H1 (cell line): Measurements from ENCODE around the gene MYNN. TPM values are rescaled to one million over a fixed set of nuclear protein-coding genes. Genes with fewer than 3 reads are reported as not detected.

Experiments used
- CTCF ChIA-PET: fragments of 300-600 bp; sonication (Branson Sonifier 250); formaldehyde crosslinking; loops from one replicate; lab custom pipeline; 2021; ENCODE audit not compliant: partially characterized antibody; lab: Charles Lee
- POLR2A ChIA-PET: fragments of 300-600 bp; sonication (Branson Sonifier 250); formaldehyde crosslinking; loops from one replicate; lab custom pipeline; 2021; ENCODE audit warnings: inconsistent platforms; ENCODE audit not compliant: partially characterized antibody; lab: Charles Lee
- DNase-seq, 2 experiments: peaks; one replicate each; pipeline versions ENCODE4 v3.0.0 to v3.0.0-alpha.2; 2010 to 2022; ENCODE audit warnings: low spot score in 2 of 2, low read depth in 1 of 2, mixed read lengths in 1 of 2
- FAIRE-seq: peaks from 2 replicates; lab custom pipeline; 2011; peaks lifted over from hg19 to GRCh38; lab: Jason Lieb, UNC
- H2AFZ ChIP-seq: 2 replicates; pipeline ENCODE4 v1.8.1; 2012; ENCODE audit warnings: low read length, inconsistent platforms
- H2AK5ac ChIP-seq: 2 replicates; pipeline ENCODE4 v1.6.1; 2013; ENCODE audit warnings: low read depth, low read length
- H2BK120ac ChIP-seq: replicated peaks from 2 replicates; pipeline ENCODE3; 2013; ENCODE audit warnings: low read depth, low read length, inconsistent platforms
- H2BK12ac ChIP-seq: 2 replicates; pipeline ENCODE4 v1.6.1; 2013; ENCODE audit warnings: low read depth, low read length
- H2BK15ac ChIP-seq: 2 replicates; pipeline ENCODE4 v1.6.1; 2013; ENCODE audit warnings: low read length
- H2BK20ac ChIP-seq: 2 replicates; pipeline ENCODE4 v1.6.1; 2013; ENCODE audit warnings: low read length
- H2BK5ac ChIP-seq: 2 replicates; pipeline ENCODE4 v1.6.1; 2013; ENCODE audit warnings: low read depth, low read length
- H3K14ac ChIP-seq: 2 replicates; pipeline ENCODE4 v1.6.1; 2013; ENCODE audit warnings: inconsistent platforms; ENCODE audit not compliant: insufficient read length
- H3K18ac ChIP-seq: 2 replicates; pipeline ENCODE4 v1.6.1; 2013; ENCODE audit warnings: low read length; ENCODE audit errors: extremely low read depth
- H3K23ac ChIP-seq: 2 replicates; pipeline ENCODE4 v1.6.1; 2013; ENCODE audit warnings: inconsistent platforms; ENCODE audit not compliant: insufficient read length
- H3K23me2 ChIP-seq: 2 replicates; pipeline ENCODE4 v1.6.1; 2013; ENCODE audit warnings: low read depth, low read length
- H3K27ac ChIP-seq: 2 replicates; pipeline ENCODE4 v1.6.1; 2011; ENCODE audit warnings: low read depth, low read length, inconsistent platforms
- H3K27me3 ChIP-seq, 4 experiments: replicated peaks in 1 of 4; 1 replicate in 1 of 4; 2 replicates in 3 of 4; pipeline versions ENCODE4 v1.6.1 to v1.8.1; 2011 to 2013; ENCODE audit warnings: low read length in 3 of 4, mild to moderate bottlenecking in 3 of 4, inconsistent platforms in 2 of 4, mixed read lengths in 2 of 4, moderate library complexity in 1 of 4; ENCODE audit not compliant: control insufficient read depth in 3 of 4, insufficient read depth in 3 of 4; ENCODE audit errors: extremely low read depth in 1 of 4
- H3K36me3 ChIP-seq, 4 experiments: 2 replicates each; pipeline versions ENCODE4 v1.6.1 to v1.8.1; 2011 to 2013; ENCODE audit warnings: mild to moderate bottlenecking in 4 of 4, low read length in 3 of 4, moderate library complexity in 2 of 4, control low read depth in 1 of 4, inconsistent platforms in 1 of 4; ENCODE audit not compliant: insufficient read depth in 4 of 4, control insufficient read depth in 2 of 4
- H3K4ac ChIP-seq: replicated peaks from 2 replicates; pipeline ENCODE3; 2013; ENCODE audit warnings: low read length, low read depth, mixed read lengths, inconsistent platforms; ENCODE audit not compliant: insufficient read length
- H3K4me1 ChIP-seq, 4 experiments: replicated peaks in 1 of 4; 1 replicate in 1 of 4; 2 replicates in 3 of 4; pipeline versions ENCODE4 v1.6.1 to v1.8.1; 2011 to 2013; ENCODE audit warnings: low read length in 3 of 4, inconsistent platforms in 2 of 4, mixed read lengths in 1 of 4; ENCODE audit not compliant: insufficient read depth in 4 of 4, control insufficient read depth in 3 of 4
- H3K4me2 ChIP-seq, 2 experiments: 2 replicates each; pipeline versions ENCODE4 v1.6.1 to v1.8.1; 2011 to 2013; ENCODE audit warnings: low read depth in 2 of 2, low read length in 2 of 2, control low read depth in 1 of 2, inconsistent platforms in 1 of 2, mild to moderate bottlenecking in 1 of 2; ENCODE audit not compliant: insufficient read depth in 1 of 2
- H3K4me3 ChIP-seq, 4 experiments: fragments of 200-600, 300-600 bp in 1 of 4; sonication (generic), shearing (Covaris generic), sonication (Bioruptor Twin) in 1 of 4; 2 replicates each; pipeline versions ENCODE4 v1.5.1 to v1.8.1; 2011 to 2016; ENCODE audit warnings: low read length in 4 of 4, low read depth in 3 of 4, control low read depth in 2 of 4, inconsistent platforms in 2 of 4, mild to moderate bottlenecking in 2 of 4, mixed read lengths in 1 of 4, moderate library complexity in 1 of 4; ENCODE audit not compliant: insufficient read depth in 2 of 4; ENCODE audit errors: extremely low read depth in 1 of 4
- H3K56ac ChIP-seq: replicated peaks from 2 replicates; pipeline ENCODE3; 2013; ENCODE audit warnings: low read depth, mild to moderate bottlenecking, mixed read lengths, low read length, inconsistent platforms; ENCODE audit not compliant: insufficient read length
- H3K79me1 ChIP-seq: 2 replicates; pipeline ENCODE4 v1.6.1; 2013; ENCODE audit warnings: low read depth, low read length, control low read depth
- H3K79me2 ChIP-seq, 2 experiments: 2 replicates each; pipeline versions ENCODE4 v1.6.1 to v1.8.1; 2012 to 2013; ENCODE audit warnings: low read length in 2 of 2, mild to moderate bottlenecking in 2 of 2, inconsistent platforms in 1 of 2; ENCODE audit not compliant: insufficient read depth in 2 of 2, control insufficient read depth in 1 of 2
- H3K9ac ChIP-seq, 4 experiments: replicated peaks in 1 of 4; 1 replicate in 1 of 4; 2 replicates in 3 of 4; pipeline versions ENCODE4 v1.6.1 to v1.8.1; 2011 to 2013; ENCODE audit warnings: low read depth in 3 of 4, low read length in 3 of 4, control low read depth in 2 of 4, mild to moderate bottlenecking in 2 of 4, moderate library complexity in 2 of 4, inconsistent platforms in 1 of 4; ENCODE audit errors: extremely low read depth in 1 of 4
- H3K9me3 ChIP-seq, 2 experiments: 2 replicates each; pipeline versions ENCODE4 v1.6.1 to v1.8.1; 2012 to 2013; ENCODE audit warnings: mild to moderate bottlenecking in 2 of 2, moderate library complexity in 2 of 2, control low read depth in 1 of 2, inconsistent platforms in 1 of 2, low read depth in 1 of 2, low read length in 1 of 2, mixed read lengths in 1 of 2; ENCODE audit not compliant: insufficient read depth in 2 of 2
- H4K20me1 ChIP-seq, 2 experiments: replicated peaks in 1 of 2; 2 replicates each; pipeline versions ENCODE3 to v1.8.1; 2011 to 2013; ENCODE audit warnings: inconsistent platforms in 2 of 2, low read length in 2 of 2, mild to moderate bottlenecking in 1 of 2; ENCODE audit not compliant: insufficient read depth in 2 of 2, control insufficient read depth in 1 of 2
- H4K5ac ChIP-seq: 2 replicates; pipeline ENCODE4 v1.6.1; 2013; ENCODE audit warnings: low read length, low read depth, mixed read lengths, inconsistent platforms; ENCODE audit not compliant: insufficient read length
- H4K8ac ChIP-seq: 2 replicates; pipeline ENCODE4 v1.8.0; 2013; ENCODE audit warnings: mild to moderate bottlenecking, moderate library complexity, low read length, inconsistent platforms; ENCODE audit not compliant: insufficient read depth; ENCODE audit errors: extremely low read depth
- H4K91ac ChIP-seq: replicated peaks from 2 replicates; pipeline ENCODE3; 2013; ENCODE audit warnings: low read length, mixed read lengths, inconsistent platforms; ENCODE audit not compliant: insufficient read length
- ASH2L ChIP-seq: fragments of 200-600, 300-600 bp; sonication (generic); IDR thresholded peaks from one replicate; pipeline ENCODE4 v1.7.1; 2017; ENCODE audit warnings: low read length
- BRCA1 ChIP-seq: IDR thresholded peaks from 2 replicates; pipeline ENCODE4 v1.6.1; 2012; ENCODE audit warnings: low read depth, low read length, improper control_type of control experiment
- CTBP2 ChIP-seq: IDR thresholded peaks from 2 replicates; pipeline ENCODE4 v1.7.0; 2011; ENCODE audit warnings: borderline replicate concordance, mild to moderate bottlenecking, moderate library complexity, mixed read lengths, low read length; ENCODE audit not compliant: insufficient read depth, insufficient read length
- EGR1 ChIP-seq: IDR thresholded peaks from 2 replicates; pipeline ENCODE4 v1.6.1; 2011; ENCODE audit warnings: low read depth, low read length, borderline replicate concordance
- GABPA ChIP-seq: IDR thresholded peaks from 2 replicates; pipeline ENCODE4 v1.6.1; 2011; ENCODE audit warnings: mild to moderate bottlenecking, low read length, moderate library complexity, borderline replicate concordance; ENCODE audit not compliant: insufficient read depth
- MAFK ChIP-seq: IDR thresholded peaks from 2 replicates; pipeline ENCODE4 v1.6.1; 2012; ENCODE audit warnings: low read depth, mild to moderate bottlenecking, improper control_type of control experiment, low read length
- PHF8 ChIP-seq: fragments of 200-600 bp; sonication (generic); conservative IDR thresholded peaks from 2 replicates; pipeline ENCODE4 v1.7.1; 2012; ENCODE audit warnings: low read depth, mild to moderate bottlenecking, inconsistent platforms, low read length, moderate library complexity
- POLR2A ChIP-seq, 2 experiments: IDR thresholded peaks; 1 replicate in 1 of 2; 2 replicates in 1 of 2; pipeline ENCODE4 v1.6.1; 2011; ENCODE audit warnings: low read depth in 2 of 2, low read length in 2 of 2, mild to moderate bottlenecking in 2 of 2; ENCODE audit errors: control extremely low read depth in 1 of 2
- RNF2 ChIP-seq: fragments of 200-900, 300-1000 bp; sonication (generic); IDR thresholded peaks from 2 replicates; pipeline ENCODE4 v1.7.1; 2016; ENCODE audit warnings: borderline replicate concordance, low read depth, mild to moderate bottlenecking, antibody characterized with exemption, low read length; ENCODE audit not compliant: poor library complexity, severe bottlenecking; ENCODE audit errors: missing control alignments
- SAP30 ChIP-seq: fragments of 300-600 bp; sonication (generic); IDR thresholded peaks from 2 replicates; pipeline ENCODE4 v1.7.1; 2012; ENCODE audit warnings: low read length, moderate library complexity, mild to moderate bottlenecking, inconsistent platforms; ENCODE audit not compliant: insufficient read depth, insufficient replicate concordance
- SRF ChIP-seq: IDR thresholded peaks from 2 replicates; pipeline ENCODE4 v1.6.1; 2011; ENCODE audit warnings: mild to moderate bottlenecking, low read depth, low read length, moderate library complexity
- TBP ChIP-seq: IDR thresholded peaks from 2 replicates; pipeline ENCODE4 v1.6.1; 2011; ENCODE audit warnings: low read depth, low read length, improper control_type of control experiment
- WGBS, 2 experiments: shearing (Covaris generic) in 1 of 2; methylation state at CpG; one replicate each; pipeline versions ENCODE4 v1.1.6 to v1.1.7; 2013 to 2015; ENCODE audit warnings: low lambda C conversion rate in 2 of 2, mixed read lengths in 2 of 2, inconsistent platforms in 1 of 2, low coverage in 1 of 2, missing lambda C conversion rate in 1 of 2; ENCODE audit not compliant: insufficient replicate concordance in 2 of 2, insufficient coverage in 1 of 2, insufficient read length in 1 of 2; ENCODE audit errors: extremely low coverage in 1 of 2, missing lambda C conversion rate in 1 of 2; 5-methylcytosine and 5-hydroxymethylcytosine counted together
- polyA plus RNA-seq, 7 experiments: library from polyadenylated mRNA; depleted of rRNA in 3 of 7; stranded (reverse) in 5 of 7; unstranded in 2 of 7; fragments of >200 nt in 5 of 7; fragments of 200-250 nt in 2 of 7; gene quantifications; 1 replicate in 5 of 7; 2 replicates in 1 of 7; 4 replicates in 1 of 7; pipeline versions ENCODE4 v1.2.1 to v1.2.3, GENCODE V29; 2011 to 2013; ENCODE audit warnings: missing spikeins in 2 of 7, mixed read lengths in 2 of 7
- total RNA-seq: library from RNA; stranded (reverse); fragmentation: NEBNext Ultra II Directional; extraction: Animal tissue kit (Norgen Biotek cat#: 25700); gene quantifications from 2 replicates; pipeline ENCODE4 v1.2.1, GENCODE V29; 2021

MYNN gene
- total and polyA plus RNA-seq, 2 of the 8 experiments (the other 6 are each of a cell fraction or from before 2014, with no cell fraction given): 7.3 to 15.2 TPM

GRCh38 chr3:169777822-169778221 lies 4.6 kb downstream of the MYNN start:
- no peak overlapping the region for H2BK20ac ChIP-seq
- no peaks in the 10 kb centered on the region for H3K23me2 ChIP-seq
- H3K18ac ChIP-seq: no peak overlapping the region
- no peak overlapping the region for H3K27ac ChIP-seq
- no peak overlapping the region for H3K4me3 ChIP-seq
- no peak overlapping the region for H3K4ac ChIP-seq
- no peak overlapping the region for H3K9ac ChIP-seq
- CTCF ChIA-PET: interaction anchor here (0.6 to 1.2 kb wide), 3 partner anchors 15 to 84 kb away, joined by 3 read pairs; no protein-coding TSS in a partner anchor
- H3K79me1 ChIP-seq: no peaks in the 10 kb centered on the region; the same call in 1 of the 2 replicates
- H3K79me2 ChIP-seq: peaks cover 0 to 52% of the 10 kb centered on the region in 2 experiments; a peak in 3 of 4 replicates
- H3K9me3 ChIP-seq: no peaks in the 10 kb centered on the region
- no peak for DNase-seq
- H4K91ac ChIP-seq: no peak overlapping the region
- no peak overlapping the region for H3K56ac ChIP-seq
- H3K23ac ChIP-seq: no peak overlapping the region
- H4K8ac ChIP-seq: no peak overlapping the region
- no peak overlapping the region for H2AFZ ChIP-seq
- no peak overlapping the region for H2BK120ac ChIP-seq
- POLR2A ChIA-PET: interaction anchor here (1.8 kb wide), 1 partner anchor 12 kb away, joined by 4 read pairs; no protein-coding TSS in a partner anchor
- WGBS, 2 experiments: 75% methylated on average over 4 of the region's 4 CpGs; no CpG with 5 or more reads in 1 of the 2 experiments
- peaks cover 5 to 72% (median 38%) of the 10 kb centered on the region in 4 experiments; a peak in 7 of 8 replicates for H3K36me3 ChIP-seq
- H3K4me1 ChIP-seq: peaks cover 0 to 3% (median 1%) of the 10 kb centered on the region in 4 experiments; a peak in 1 of 7 replicates
- no peak overlapping the region for H3K14ac ChIP-seq
- no peak overlapping the region for H2BK15ac ChIP-seq
- peaks cover 0 to 4% of the 10 kb centered on the region in 2 experiments for H4K20me1 ChIP-seq
- no peak for FAIRE-seq
- no peak overlapping the region for H2BK12ac ChIP-seq
- no peak overlapping the region for H2AK5ac ChIP-seq
- H3K27me3 ChIP-seq: no peaks in the 10 kb centered on the region
- no peak overlapping the region for H2BK5ac ChIP-seq
- H4K5ac ChIP-seq: no peak overlapping the region
- H3K4me2 ChIP-seq: no peak overlapping the region
- no peak for TF ChIP-seq TBP
- TF ChIP-seq BRCA1: no peak
- TF ChIP-seq ASH2L: no peak
- no peak for TF ChIP-seq EGR1
- TF ChIP-seq SAP30: no peak
- no peak for TF ChIP-seq CTBP2
- TF ChIP-seq POLR2A (IDR thresholded peaks at IDR 0.05; ENCODE audit: control extremely low read depth in 1 of 2, low read depth in 2 of 2, low read length in 2 of 2): no peak
- no peak for TF ChIP-seq MAFK
- no peak for TF ChIP-seq SRF
- no peak for TF ChIP-seq PHF8
- TF ChIP-seq RNF2: no peak
- TF ChIP-seq GABPA: no peak
